NCI-H1092 treated with DMSO at 0.1 percent for 48 hours (cell line): ENCODE results near the gene TM7SF3.

Experiments used
- DNase-seq: peaks from one replicate; lab custom pipeline; 2025; lab: John Stamatoyannopoulos, UW

The TM7SF3 gene

DNA sequence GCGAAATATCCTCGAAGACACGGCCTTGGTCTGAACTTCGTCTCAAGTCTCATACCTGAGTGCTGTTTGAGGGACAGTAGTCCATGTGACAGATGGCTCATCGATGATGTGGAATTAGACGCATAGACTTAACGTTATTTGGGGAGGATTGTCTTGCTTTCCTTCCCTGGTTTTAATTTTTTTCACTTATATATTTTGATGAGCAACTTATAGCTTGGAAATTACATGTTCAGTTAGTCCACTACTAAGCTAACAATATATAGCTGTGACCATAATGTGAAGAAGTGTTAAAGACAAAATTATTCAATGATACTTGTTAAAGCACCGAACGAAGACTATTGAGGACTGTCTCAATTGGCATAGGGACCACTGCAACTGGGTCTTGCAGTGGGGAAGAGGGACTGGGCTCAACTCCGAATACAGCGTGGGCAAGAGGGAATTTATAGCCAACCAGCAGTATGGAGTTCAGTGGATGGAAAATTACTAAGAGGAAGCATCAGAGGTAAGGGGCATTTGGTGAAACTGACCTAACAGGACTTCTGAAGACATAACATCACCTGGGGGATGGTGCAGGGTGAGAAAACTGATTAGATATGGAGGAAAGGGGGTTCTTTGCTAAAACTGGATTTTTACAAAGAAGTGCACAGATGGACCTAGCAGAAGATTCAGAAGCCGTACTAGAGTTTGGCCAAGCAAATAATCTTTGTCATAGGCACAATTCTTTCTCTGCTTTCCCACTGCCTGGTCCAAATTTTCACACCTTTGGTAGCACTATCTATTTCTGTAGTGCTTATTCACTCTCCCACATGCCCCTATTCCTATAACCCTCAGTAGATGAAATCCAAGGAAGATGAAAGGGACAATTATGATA, 910 bp upstream of the TM7SF3 start:
- no peak for DNase-seq

- peak; percentile 63 for DNase-seq
Measured at GRCh38 chr12:27013611-27014084, 536 bp downstream of the TM7SF3 start.

GRCh38 chr12:27012982-27013255, 1.3 kb downstream of the TM7SF3 start:
- no peak for DNase-seq

DNA sequence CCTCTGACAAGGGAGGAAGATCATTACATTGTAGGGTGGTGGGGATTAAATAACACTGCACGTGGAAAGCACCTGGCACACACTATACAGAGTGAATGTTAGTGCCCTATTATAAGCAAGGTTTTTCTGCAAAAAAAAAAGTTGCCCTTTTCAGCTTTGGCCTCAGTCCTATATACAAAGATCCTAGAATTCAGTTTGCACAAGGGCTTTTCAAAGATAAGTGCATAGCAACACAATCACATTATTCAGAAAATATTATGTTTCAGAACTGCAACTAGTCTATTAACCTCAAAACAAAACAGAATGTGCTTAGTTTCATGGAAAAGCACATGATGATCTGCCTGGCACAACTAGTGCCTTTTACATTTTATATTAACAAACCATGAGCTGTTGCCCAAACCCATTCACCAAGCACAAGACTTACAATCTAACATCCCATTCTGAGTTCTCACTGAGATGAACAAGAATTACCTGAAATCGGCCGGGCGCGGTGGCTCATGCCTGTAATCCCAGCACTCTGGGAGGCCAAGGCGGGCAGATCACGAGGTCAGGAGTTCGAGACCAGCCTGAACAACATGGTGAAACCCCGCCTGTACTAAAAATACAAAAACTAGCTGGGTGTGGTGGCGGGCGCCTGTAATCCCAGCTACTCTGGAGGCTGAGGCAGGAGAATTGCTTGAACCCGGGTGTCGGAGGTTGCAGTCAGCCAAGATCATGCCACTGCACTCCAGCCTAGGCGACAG, 1.8 kb downstream of the TM7SF3 start:
- peak; percentile 11 for DNase-seq

DNA sequence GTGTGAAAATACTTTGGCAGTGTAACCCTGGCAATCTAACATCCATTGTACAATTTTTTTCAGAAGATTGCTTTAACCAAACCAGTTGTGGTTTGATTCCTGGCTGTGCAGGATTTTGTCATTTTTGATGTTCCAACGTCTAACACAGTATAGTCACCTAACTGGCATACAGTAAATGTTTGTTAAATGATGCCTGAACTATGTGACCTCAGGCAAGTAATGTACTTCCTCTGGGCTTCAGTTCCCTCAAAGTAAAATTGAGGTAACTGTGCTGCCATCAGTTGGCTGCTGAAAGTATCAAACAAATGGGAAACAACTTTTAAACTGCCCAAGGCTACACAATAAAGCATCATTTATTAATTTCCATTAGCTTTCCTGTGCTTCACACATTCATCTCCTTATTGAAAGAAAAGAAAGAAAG, 4.3 kb downstream of the TM7SF3 start:
- DNase-seq: no peak

DNA sequence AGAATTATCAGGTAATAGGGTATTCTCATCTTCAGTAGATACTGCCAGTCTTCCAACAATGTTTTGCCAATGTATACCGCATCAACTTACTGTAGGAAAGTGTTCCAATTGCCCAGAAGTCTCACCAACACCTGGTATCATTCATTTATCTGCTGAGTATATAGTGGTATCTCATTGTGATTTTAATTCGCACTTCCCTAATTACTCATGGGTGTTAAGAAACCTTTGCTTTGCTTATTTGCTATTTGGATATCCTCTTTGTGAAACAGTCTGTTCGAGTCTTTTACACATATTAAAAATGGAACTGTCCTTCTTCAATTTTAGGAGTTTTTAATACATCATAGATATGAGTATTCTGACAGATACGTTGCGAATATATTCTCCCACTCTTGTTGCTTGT, 6.1 kb downstream of the TM7SF3 start:
- no peak for DNase-seq

DNA sequence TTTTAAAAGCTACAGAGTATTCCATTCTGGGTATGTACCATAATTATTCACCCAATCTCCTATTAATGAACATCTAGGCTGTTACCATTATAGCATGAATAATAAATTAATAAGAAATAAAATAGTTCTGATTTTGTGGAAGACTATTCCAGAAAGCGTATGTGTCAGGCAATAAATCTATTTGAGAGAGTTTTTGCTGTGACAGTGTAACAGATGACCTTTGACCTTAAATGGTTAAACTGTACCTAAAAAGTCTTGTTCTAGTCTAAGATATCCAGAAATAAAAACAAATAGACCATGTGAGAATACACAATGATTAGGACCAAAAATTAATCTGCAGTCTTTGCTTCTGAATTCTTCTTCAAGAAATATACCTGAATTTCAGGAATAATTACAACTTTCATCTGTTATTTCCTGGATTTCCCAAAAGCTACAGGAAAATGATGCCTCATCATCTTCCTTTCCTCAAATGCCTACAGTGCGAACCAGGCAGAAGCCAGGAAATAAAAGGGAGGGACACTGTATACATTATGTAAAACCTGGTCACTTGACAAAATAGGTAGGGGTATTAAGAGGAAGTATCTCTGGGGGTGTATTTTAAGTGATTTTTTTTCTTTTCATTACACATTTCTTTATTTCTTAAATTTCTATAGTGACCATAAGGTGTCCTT, 7.3 kb downstream of the TM7SF3 start:
- DNase-seq: no peak

GRCh38 chr12:27005495-27005894, 8.7 kb downstream of the TM7SF3 start:
- DNase-seq: no peak

- DNase-seq: no peak
Measured at GRCh38 chr12:27003421-27004381, 10.5 kb downstream of the TM7SF3 start.

- no peak for DNase-seq
Measured at GRCh38 chr12:27002141-27002540, 12.0 kb downstream of the TM7SF3 start.

GRCh38 chr12:27001663-27002062, 12.5 kb downstream of the TM7SF3 start:
- DNase-seq: no peak

GRCh38 chr12:27000961-27001360, 13.2 kb downstream of the TM7SF3 start:
- no peak for DNase-seq

- no peak for DNase-seq
Measured at GRCh38 chr12:26997003-26997402, 17.2 kb downstream of the TM7SF3 start.

- DNase-seq: no peak
Measured at GRCh38 chr12:26995706-26996105, 18.5 kb downstream of the TM7SF3 start.

GRCh38 chr12:26994109-26994508, 20.1 kb downstream of the TM7SF3 start:
- no peak for DNase-seq

GRCh38 chr12:26991826-26992225, 22.4 kb downstream of the TM7SF3 start:
- DNase-seq: no peak

DNA sequence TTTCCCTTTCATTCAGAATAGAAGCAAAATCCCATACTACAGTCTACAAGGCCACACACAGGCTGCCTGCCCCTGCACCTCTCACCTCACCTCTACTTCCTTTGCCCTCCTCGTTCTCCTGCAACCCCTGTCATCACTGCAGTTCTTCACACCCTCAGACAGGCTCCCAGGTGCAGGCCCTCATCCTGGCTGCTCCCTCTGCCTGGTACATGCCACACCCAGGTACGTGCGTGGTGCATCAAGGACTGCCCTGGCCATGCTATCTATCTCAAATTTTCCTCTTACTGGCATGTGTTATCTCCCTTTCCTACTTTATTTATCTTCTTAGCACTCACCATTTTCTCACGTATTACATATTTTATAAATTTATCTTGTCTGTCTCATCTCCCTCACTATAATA, 24.3 kb downstream of the TM7SF3 start:
- no peak for DNase-seq

- no peak for DNase-seq
Measured at GRCh38 chr12:26988703-26989102, 25.5 kb downstream of the TM7SF3 start.

GRCh38 chr12:26987634-26988424, 26.4 kb downstream of the TM7SF3 start:
- DNase-seq: peak; percentile 1

DNA sequence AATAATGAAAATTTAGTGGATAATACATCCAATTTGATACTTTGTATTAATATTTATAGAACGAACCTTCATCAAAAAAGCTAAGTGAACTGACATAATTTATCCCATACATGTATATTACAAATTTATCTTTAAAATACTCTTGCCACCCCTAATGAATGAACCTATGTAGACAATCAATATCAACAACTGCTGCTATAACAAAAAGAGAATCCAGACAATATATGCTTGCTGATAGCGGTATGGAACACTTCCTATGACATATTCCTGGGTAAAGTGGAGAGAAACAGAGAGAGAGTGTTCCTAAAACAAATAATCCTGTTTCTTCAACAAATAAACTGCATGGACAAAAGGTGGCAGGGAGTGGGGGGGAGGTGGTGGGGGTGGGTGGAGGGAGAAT, 31.3 kb downstream of the TM7SF3 start:
- no peak for DNase-seq

GRCh38 chr12:26979733-26980132, 34.5 kb downstream of the TM7SF3 start:
- DNase-seq: no peak
